ENCODE data around the gene S100A9. TPM values are rescaled to one million over a fixed set of nuclear protein-coding genes. Genes with fewer than 3 reads are reported as not detected.

Gene S100A9
- total RNA-seq: not detected in 3 replicates
- long read RNA-seq: 0 reads

DNA sequence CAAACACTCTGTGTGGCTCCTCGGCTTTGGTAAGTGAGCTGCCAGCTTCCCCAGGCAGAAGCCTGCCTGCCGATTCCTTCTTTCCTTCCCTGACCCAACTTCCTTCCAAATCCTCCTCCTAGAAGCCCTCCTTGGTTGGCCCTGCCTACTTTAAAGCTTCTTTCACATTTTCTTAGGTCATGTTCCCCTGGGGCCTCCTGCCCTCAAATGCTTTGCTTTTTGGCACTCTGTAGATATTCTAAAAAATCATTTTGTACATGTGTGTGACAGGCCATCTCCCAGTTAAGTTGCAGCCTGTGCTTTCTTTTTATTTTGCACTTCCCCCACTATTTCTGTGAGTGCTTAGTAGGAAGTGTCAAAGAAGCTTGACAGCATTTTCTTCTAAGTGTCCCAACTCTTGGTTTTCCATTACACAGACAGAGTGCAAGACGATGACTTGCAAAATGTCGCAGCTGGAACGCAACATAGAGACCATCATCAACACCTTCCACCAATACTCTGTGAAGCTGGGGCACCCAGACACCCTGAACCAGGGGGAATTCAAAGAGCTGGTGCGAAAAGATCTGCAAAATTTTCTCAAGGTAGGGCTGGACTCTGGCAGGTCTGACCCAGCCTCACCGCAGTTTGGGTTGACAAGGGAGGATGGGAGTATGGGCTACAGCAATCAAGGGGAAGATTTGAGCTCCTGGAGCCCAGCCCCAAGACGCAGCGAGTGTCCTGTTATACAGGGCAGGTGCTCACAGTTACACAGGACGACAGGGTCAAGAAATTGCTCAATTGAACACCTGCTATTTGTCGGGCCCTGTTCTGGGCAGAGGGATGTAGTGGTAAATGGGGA lies at the start of gene S100A9:
TSS of gene S100A9 (plus strand) at position 2 of the 838 bp plus-strand sequence. CDS start at position 432, 430 bp downstream.
- H3K4me3 Mint-ChIP-seq (ENCODE audit: unreplicated experiment): no peak within 1 kb of the TSS
- H3K27ac Mint-ChIP-seq (ENCODE audit: unreplicated experiment): no peak within 1 kb of the TSS
- H3K9me3 Mint-ChIP-seq (ENCODE audit: low read depth): no peaks in the 10 kb centered on the region
- H3K4me1 Mint-ChIP-seq (ENCODE audit: low read depth): no peaks in the 10 kb centered on the region
- TF ChIP-seq, protein P1, sequence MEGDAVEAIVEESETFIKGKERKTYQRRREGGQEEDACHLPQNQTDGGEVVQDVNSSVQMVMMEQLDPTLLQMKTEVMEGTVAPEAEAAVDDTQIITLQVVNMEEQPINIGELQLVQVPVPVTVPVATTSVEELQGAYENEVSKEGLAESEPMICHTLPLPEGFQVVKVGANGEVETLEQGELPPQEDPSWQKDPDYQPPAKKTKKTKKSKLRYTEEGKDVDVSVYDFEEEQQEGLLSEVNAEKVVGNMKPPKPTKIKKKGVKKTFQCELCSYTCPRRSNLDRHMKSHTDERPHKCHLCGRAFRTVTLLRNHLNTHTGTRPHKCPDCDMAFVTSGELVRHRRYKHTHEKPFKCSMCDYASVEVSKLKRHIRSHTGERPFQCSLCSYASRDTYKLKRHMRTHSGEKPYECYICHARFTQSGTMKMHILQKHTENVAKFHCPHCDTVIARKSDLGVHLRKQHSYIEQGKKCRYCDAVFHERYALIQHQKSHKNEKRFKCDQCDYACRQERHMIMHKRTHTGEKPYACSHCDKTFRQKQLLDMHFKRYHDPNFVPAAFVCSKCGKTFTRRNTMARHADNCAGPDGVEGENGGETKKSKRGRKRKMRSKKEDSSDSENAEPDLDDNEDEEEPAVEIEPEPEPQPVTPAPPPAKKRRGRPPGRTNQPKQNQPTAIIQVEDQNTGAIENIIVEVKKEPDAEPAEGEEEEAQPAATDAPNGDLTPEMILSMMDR (IDR thresholded peaks at IDR 0.05): no peak
- DNase-seq (ENCODE audit: low spot score): no peak
- no peaks in the 10 kb centered on the region for H3K36me3 Mint-ChIP-seq (ENCODE audit: low read depth)
- peaks cover 41% of the 10 kb centered on the region for H3K27me3 Mint-ChIP-seq (ENCODE audit: low read depth)

DNA sequence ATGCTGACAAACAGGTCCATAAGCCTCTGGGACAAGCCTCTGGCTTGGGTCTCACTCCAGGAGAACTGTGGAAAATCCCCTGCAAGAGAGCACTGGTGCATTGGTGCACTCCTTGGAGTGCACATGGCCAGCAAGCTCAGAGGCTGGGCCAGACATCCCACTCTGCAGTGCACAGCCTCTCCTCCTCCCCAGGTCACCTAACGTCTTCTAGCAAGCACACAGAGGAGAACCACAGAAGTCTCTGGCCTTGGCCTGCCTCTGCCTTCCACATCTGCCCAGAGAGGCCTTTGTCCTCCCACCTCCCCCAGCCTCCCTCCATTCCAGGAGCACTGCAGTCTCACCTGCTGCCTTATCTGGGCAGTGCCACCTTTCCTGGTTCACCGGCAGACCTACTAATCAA lies 49.1 kb upstream of the S100A9 start:
- TF ChIP-seq, protein P1 (IDR thresholded peaks at IDR 0.05): no peak
- H3K36me3 Mint-ChIP-seq (ENCODE audit: low read depth): no peaks in the 10 kb centered on the region
- no peaks in the 10 kb centered on the region for H3K4me1 Mint-ChIP-seq (ENCODE audit: low read depth)
- DNase-seq (ENCODE audit: low spot score): no peak
- H3K27me3 Mint-ChIP-seq (ENCODE audit: low read depth): peaks cover 14% of the 10 kb centered on the region
- no peak overlapping the region for H3K27ac Mint-ChIP-seq (ENCODE audit: unreplicated experiment)
- no peaks in the 10 kb centered on the region for H3K9me3 Mint-ChIP-seq (ENCODE audit: low read depth)
- no peak overlapping the region for H3K4me3 Mint-ChIP-seq (ENCODE audit: unreplicated experiment)

DNA sequence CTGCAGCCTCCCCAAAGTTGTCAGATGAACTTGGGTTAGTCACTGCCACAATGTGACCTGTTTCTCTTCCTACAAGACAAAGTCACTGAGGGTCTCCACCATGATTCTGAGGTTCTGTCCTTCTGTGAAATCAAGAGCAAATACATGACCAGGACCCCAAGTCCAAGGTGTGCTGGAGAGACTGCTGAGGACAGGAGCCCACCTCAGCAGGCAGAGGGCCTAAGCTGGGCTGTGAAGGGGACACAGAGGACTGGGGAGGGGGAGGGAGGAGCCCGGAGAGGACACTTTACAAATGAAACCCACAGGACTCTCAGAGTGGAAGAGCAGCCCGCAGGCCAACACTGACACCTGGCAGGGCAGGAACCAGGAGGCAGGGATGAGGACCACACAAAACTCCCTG lies 48.2 kb upstream of the S100A9 start:
- TF ChIP-seq, protein P1 (IDR thresholded peaks at IDR 0.05): no peak
- no peaks in the 10 kb centered on the region for H3K4me1 Mint-ChIP-seq (ENCODE audit: low read depth)
- no peak for DNase-seq (ENCODE audit: low spot score)
- H3K36me3 Mint-ChIP-seq (ENCODE audit: low read depth): no peaks in the 10 kb centered on the region
- H3K27me3 Mint-ChIP-seq (ENCODE audit: low read depth): peaks cover 9% of the 10 kb centered on the region
- no peak overlapping the region for H3K27ac Mint-ChIP-seq (ENCODE audit: unreplicated experiment)
- H3K9me3 Mint-ChIP-seq (ENCODE audit: low read depth): no peaks in the 10 kb centered on the region
- H3K4me3 Mint-ChIP-seq (ENCODE audit: unreplicated experiment): no peak overlapping the region

DNA sequence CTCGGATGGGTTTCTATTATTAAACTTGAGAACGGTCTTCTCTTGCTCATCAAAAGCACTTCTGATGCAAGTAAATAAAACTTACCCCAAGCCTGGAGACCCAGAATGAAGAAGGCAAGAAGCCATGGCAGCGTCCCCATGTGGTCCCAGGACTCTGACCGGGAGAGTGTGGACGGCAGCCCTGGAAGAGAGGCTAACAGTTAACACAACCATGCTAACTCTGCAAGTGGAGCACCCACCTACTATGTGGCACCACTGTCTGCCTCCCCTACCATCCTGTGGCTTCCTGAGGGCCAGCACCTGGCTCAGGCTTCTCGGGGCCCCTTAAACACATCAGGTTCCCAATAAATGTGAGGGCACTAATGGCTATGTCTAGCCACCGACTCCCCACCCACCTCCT lies 47.1 kb upstream of the S100A9 start:
- TF ChIP-seq, protein P1 (IDR thresholded peaks at IDR 0.05): no peak
- DNase-seq (ENCODE audit: low spot score): no peak
- Mint-ChIP-seq H3K4me1 (ENCODE audit: low read depth) (no peaks in the 10 kb centered on the region), H3K9me3 (ENCODE audit: low read depth) (peaks cover 4% of the 10 kb centered on the region), H3K27ac (ENCODE audit: unreplicated experiment) (no peak overlapping the region), H3K36me3 (ENCODE audit: low read depth) (no peaks in the 10 kb centered on the region), H3K4me3 (ENCODE audit: unreplicated experiment) (no peak overlapping the region), H3K27me3 (ENCODE audit: low read depth) (peaks cover 3% of the 10 kb centered on the region)

DNA sequence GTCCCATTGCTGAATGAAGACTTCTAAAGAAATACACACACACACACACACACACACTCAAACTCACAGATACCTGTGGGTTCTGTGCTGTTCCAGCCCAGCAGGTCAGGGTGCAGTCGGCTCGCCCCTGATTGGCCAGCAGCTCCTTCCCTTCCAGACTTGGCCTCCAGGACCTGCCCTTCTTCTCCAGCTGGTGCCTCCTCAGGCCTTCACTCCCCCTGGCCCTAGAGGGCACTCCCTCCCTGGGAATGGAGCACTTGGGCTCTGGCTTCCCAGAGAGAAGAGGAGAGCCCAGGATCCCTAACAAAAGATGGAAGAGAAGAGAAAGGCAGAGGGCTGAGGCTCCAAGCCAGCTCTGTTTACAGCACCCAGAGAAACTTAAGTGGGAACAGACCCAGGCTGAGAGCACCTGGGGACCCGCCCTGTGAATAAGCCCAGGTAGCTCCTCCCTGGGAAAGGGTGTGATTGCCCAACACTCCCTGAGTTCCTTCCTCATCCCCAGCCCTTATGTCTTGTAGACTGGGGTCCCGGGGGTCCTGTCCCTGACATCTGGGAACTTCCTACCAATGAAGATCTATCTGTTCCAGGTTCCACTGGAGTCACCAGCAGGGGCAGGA lies 45.0 kb upstream of the S100A9 start, which contains the start of gene PGLYRP3:
TSS of gene PGLYRP3 (minus strand) at position 383 of the 617 bp plus-strand sequence. CDS start 2,287 bp downstream, outside the sequence.
- TF ChIP-seq, protein P1 (IDR thresholded peaks at IDR 0.05): no peak

More for the DNA sequence above, 45.0 kb upstream of the S100A9 start, which contains the start of gene PGLYRP3:
- H3K4me3 Mint-ChIP-seq (ENCODE audit: unreplicated experiment): no peak within 1 kb of the TSS
- DNase-seq (ENCODE audit: low spot score): no peak
- H3K27ac Mint-ChIP-seq (ENCODE audit: unreplicated experiment): no peak within 1 kb of the TSS
- no peaks in the 10 kb centered on the region for H3K36me3 Mint-ChIP-seq (ENCODE audit: low read depth)
- H3K9me3 Mint-ChIP-seq (ENCODE audit: low read depth): peaks cover 8% of the 10 kb centered on the region
- H3K27me3 Mint-ChIP-seq (ENCODE audit: low read depth): peaks cover 4% of the 10 kb centered on the region
- no peaks in the 10 kb centered on the region for H3K4me1 Mint-ChIP-seq (ENCODE audit: low read depth)

Data from chondrocyte (in vitro differentiated cells).